Mucosa of rectum (tissue), 2 donors: Measurements from ENCODE around the gene PI4KB.

Source experiments
- H3K27ac ChIP-seq, 2 donors: one replicate each; pipeline ENCODE4 v1.7.0; 2013; ENCODE audit warnings: inconsistent platforms in 2 of 2, low read depth in 2 of 2, low read length in 2 of 2
- H3K27me3 ChIP-seq, 2 donors: one replicate each; pipeline ENCODE4 v1.7.0; 2013; ENCODE audit warnings: low read length in 2 of 2; ENCODE audit not compliant: control insufficient read depth in 2 of 2, insufficient read depth in 2 of 2
- H3K36me3 ChIP-seq, 2 donors: one replicate each; pipeline ENCODE4 v1.7.0; 2013; ENCODE audit warnings: low read length in 2 of 2; ENCODE audit not compliant: control insufficient read depth in 2 of 2, insufficient read depth in 2 of 2
- H3K4me1 ChIP-seq, 2 donors: one replicate each; pipeline ENCODE4 v1.7.0; 2013; ENCODE audit warnings: low read length in 2 of 2, mild to moderate bottlenecking in 1 of 2; ENCODE audit not compliant: control insufficient read depth in 2 of 2, insufficient read depth in 2 of 2
- H3K4me3 ChIP-seq, 2 donors: one replicate each; pipeline ENCODE4 v1.7.0; 2013; ENCODE audit warnings: low read length in 2 of 2
- H3K9ac ChIP-seq, 2 donors: one replicate each; pipeline ENCODE4 v1.7.0; 2013; ENCODE audit warnings: low read length in 2 of 2, low read depth in 1 of 2, mild to moderate bottlenecking in 1 of 2
- H3K9me3 ChIP-seq, 2 donors: one replicate each; pipeline ENCODE4 v1.7.0; 2013; ENCODE audit warnings: low read length in 2 of 2; ENCODE audit not compliant: control insufficient read depth in 2 of 2
- donor health status: healthy.
- donor health status: Normal muscosa, but diverticular disease.

Gene PI4KB

DNA sequence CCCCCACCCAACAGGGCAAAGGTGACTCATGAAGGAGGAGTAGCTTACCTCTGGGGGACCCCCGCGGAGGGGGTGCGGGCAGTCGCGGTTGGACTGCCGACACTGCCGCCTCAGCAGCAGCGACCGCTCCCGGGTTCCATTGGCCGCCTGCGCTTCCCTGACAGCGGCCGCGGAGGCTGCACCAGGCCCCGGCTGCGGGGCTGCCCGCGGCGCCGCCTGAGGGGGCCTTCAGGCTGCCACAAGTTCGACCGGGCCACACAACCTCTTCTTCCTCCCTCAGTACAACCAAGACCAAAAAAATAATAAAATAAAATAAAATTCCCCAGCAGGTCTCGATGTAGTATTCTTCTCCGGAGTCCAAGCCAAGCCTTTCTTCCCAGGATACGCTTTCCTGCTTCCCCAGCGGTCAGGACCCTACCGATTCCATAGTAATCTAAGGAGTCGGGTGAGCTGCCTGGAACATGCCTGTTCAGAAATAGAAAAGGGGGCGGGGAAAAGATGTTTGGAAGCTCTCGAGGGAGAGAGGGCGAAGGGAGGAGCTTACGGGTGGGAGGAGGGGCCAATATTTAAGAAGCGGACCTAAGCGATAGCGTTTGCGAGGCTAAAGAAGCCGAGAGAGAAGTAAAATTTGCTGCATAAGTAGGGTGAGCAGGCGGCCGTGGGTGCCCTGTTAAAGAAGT is at the start of gene PI4KB:
Gene PI4KB (minus strand): TSS at position 194 of the 680 bp plus-strand sequence. CDS start 10,935 bp downstream, outside the sequence.
- no peaks in the 10 kb centered on the region for H3K9me3 ChIP-seq
- H3K9ac ChIP-seq: peak within 1 kb of the TSS; percentile 69 to 80
- no peaks in the 10 kb centered on the region for H3K27me3 ChIP-seq
- peak within 1 kb of the TSS; percentile 78 to 86 for H3K4me3 ChIP-seq
- H3K27ac ChIP-seq: peak within 1 kb of the TSS; percentile 77 to 79
- H3K4me1 ChIP-seq: peaks cover 12 to 18% of the 10 kb centered on the region in 2 donors
- H3K36me3 ChIP-seq: peaks cover 8 to 16% of the 10 kb centered on the region in 2 donors

DNA sequence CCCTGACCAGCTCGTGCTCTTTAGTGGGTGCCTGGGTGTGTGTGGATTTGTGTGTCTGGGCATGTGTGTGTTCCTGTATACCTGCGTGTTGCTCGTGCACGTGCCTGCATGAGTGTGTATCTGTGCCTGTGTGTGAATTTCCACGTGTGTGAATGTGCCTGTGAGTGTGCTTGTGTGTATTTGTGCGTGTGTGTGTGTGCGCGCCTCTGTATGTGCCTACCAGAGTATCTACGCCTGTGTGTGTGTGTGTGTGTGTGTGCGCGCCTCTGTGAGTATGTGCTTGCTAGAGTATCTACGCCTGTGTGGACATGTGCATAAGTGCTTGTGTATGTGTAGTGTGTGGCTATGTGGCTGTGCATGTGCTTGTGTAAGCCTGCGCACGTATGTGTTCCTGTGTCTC is 46.0 kb upstream of the PI4KB start:
- Histone ChIP-seq H3K36me3 (peaks cover 11% of the 10 kb centered on the region in 2 donors), H3K27me3 (no peaks in the 10 kb centered on the region), H3K4me3 (peak overlapping the region in 1 of 2 donors; percentile 48), H3K9me3 (no peaks in the 10 kb centered on the region), H3K27ac (peak overlapping the region; percentile 64 to 94), H3K4me1 (peaks cover 53 to 66% of the 10 kb centered on the region in 2 donors), H3K9ac (peak overlapping the region in 1 of 2 donors; percentile 28)

GRCh38 chr1:151372058-151372934 is 45.1 kb upstream of the PI4KB start, which contains the start of gene SELENBP1:
Gene SELENBP1, minus strand, starts transcription at chr1:151372705. Its CDS starts 64 bp downstream, at chr1:151372641.
- peak within 1 kb of the TSS; percentile 81 to 87 for H3K4me3 ChIP-seq
- H3K4me1 ChIP-seq: peaks cover 52 to 62% of the 10 kb centered on the region in 2 donors
- peaks cover 18% of the 10 kb centered on the region in 2 donors for H3K36me3 ChIP-seq
- peak within 1 kb of the TSS; percentile 91 to 94 for H3K27ac ChIP-seq
- peak within 1 kb of the TSS; percentile 83 to 88 for H3K9ac ChIP-seq
- no peaks in the 10 kb centered on the region for H3K9me3 ChIP-seq
- H3K27me3 ChIP-seq: no peaks in the 10 kb centered on the region

- Histone ChIP-seq H3K9ac (peak overlapping the region; percentile 83 to 88), H3K4me3 (peak overlapping the region; percentile 81 to 87), H3K9me3 (no peaks in the 10 kb centered on the region), H3K4me1 (peaks cover 47 to 58% of the 10 kb centered on the region in 2 donors), H3K27me3 (no peaks in the 10 kb centered on the region), H3K36me3 (peaks cover 22 to 23% of the 10 kb centered on the region in 2 donors), H3K27ac (peak overlapping the region; percentile 91 to 94)
Measured at GRCh38 chr1:151371370-151372057, 44.3 kb upstream of the PI4KB start.

DNA sequence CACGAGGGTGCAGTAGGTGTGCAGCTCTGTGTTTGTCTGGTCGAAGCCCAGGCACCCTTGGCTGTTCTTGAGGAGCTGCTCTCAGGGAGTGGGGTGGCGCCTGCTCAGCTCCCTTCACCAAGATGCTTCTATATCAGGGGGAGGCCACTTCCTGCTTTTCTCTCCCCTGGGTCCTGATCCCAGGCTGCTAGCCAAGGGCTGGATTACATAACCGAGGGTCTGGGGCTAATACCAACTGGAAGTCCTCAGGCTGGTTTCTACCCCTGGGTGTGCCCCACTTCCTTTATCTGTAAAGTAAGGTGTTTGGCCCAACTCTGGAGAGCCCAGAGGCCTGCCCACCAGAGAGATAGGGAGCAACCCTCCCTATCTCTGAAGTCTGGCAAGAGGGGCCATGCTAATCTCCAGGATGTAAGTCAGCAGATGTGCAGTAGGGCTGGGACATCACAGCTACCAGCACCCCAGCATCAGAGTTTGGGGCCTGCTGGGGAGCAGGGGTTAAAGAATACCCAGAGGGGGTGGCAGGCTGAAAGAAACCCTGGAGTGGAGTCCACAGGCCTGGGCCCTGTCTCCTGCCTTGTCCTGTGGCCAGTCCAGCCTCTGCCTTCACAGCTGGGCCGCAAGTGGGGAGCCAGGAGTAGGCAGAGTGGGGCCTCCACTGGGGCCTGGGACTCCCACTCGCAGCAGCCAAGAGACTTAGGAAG is 43.1 kb upstream of the PI4KB start:
- peak overlapping the region; percentile 91 to 94 for H3K27ac ChIP-seq
- H3K9me3 ChIP-seq: no peaks in the 10 kb centered on the region
- H3K27me3 ChIP-seq: no peaks in the 10 kb centered on the region
- H3K36me3 ChIP-seq: peaks cover 34% of the 10 kb centered on the region in 2 donors
- peak overlapping the region; percentile 1 to 83 for H3K9ac ChIP-seq
- peak overlapping the region; percentile 81 to 87 for H3K4me3 ChIP-seq
- peaks cover 47 to 55% of the 10 kb centered on the region in 2 donors for H3K4me1 ChIP-seq

GRCh38 chr1:151369621-151370048 is 42.4 kb upstream of the PI4KB start:
- Histone ChIP-seq H3K4me3 (peak overlapping the region; percentile 81 to 87), H3K36me3 (peaks cover 41 to 42% of the 10 kb centered on the region in 2 donors), H3K9me3 (no peaks in the 10 kb centered on the region), H3K27ac (peak overlapping the region; percentile 91 to 94), H3K27me3 (no peaks in the 10 kb centered on the region), H3K4me1 (peaks cover 47 to 55% of the 10 kb centered on the region in 2 donors), H3K9ac (peak overlapping the region in 1 of 2 donors; percentile 83)

DNA sequence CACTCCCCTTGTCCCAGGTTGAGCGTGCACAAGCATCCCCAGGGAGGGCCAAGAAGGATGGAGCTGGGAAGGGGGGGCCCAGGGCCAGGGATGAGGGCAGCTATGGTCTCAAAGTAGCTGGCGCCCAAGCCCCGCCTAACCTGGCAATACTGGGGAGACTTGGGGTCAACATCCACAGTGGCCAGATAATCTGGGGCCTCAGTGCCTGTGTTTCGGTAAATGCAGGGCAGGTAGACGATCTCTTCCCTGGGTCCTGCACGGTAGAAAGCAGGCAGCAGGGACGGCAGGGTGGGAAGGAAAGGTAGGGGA is 42.0 kb upstream of the PI4KB start:
- H3K9ac ChIP-seq: no peak overlapping the region
- H3K9me3 ChIP-seq: no peaks in the 10 kb centered on the region
- H3K36me3 ChIP-seq: peaks cover 45% of the 10 kb centered on the region in 2 donors
- peaks cover 45 to 53% of the 10 kb centered on the region in 2 donors for H3K4me1 ChIP-seq
- H3K4me3 ChIP-seq: peak overlapping the region; percentile 81 to 87
- H3K27me3 ChIP-seq: no peaks in the 10 kb centered on the region
- peak overlapping the region in 1 of 2 donors; percentile 94 for H3K27ac ChIP-seq

GRCh38 chr1:151368393-151369301 is 41.4 kb upstream of the PI4KB start:
- Histone ChIP-seq H3K36me3 (peaks cover 51% of the 10 kb centered on the region in 2 donors), H3K4me3 (peak overlapping the region; percentile 81 to 87), H3K27ac (peak overlapping the region in 1 of 2 donors; percentile 32), H3K9ac (peak overlapping the region in 1 of 2 donors; percentile 34), H3K27me3 (no peaks in the 10 kb centered on the region), H3K4me1 (peaks cover 42 to 47% of the 10 kb centered on the region in 2 donors), H3K9me3 (no peaks in the 10 kb centered on the region)
